ENCODE results near the gene PAPPA2. TPM values are rescaled to one million over a fixed set of nuclear protein-coding genes. Genes with fewer than 3 reads are reported as not detected.
A peak's percentile ranks its signal among the peaks of the same experiment; 100 is the strongest.

Gene PAPPA2
- total RNA-seq, 4 donors from 2014 or later = under 0.01 to 3.1 (median 0.45) TPM

- Histone ChIP-seq H3K4me3 (no peak overlapping the region), H3K27ac (replicated peaks in 1 of 4) (no peak overlapping the region), H3K4me1 (peaks cover 0 to 3% (median 0%) of the 10 kb centered on the region in 4 donors), H3K36me3 (no peaks in the 10 kb centered on the region), H3K9me3 (no peaks in the 10 kb centered on the region), H3K27me3 (no peaks in the 10 kb centered on the region)
- TF ChIP-seq CTCF (IDR thresholded peaks at IDR 0.05) (peak; percentile 44 to 52 (median 46)), POLR2AphosphoS5 (IDR thresholded peaks at IDR 0.05) (no peak)
- intact Hi-C loops (cut with DNase I) = loop anchor here (1.0 kb wide), 1 partner anchor 283 kb away; no protein-coding TSS in a partner anchor
- no peak for DNase-seq (ENCODE audit: extremely low spot score)
- WGBS = 45% methylated on average over 4 of the region's 4 CpGs
These were observed 380.6 kb downstream of the PAPPA2 start for GRCh38 chr1:176843352-176844297.

GRCh38 chr1:176847052-176847451 lies 384.1 kb downstream of the PAPPA2 start:
- Histone ChIP-seq H3K4me1 (no peaks in the 10 kb centered on the region), H3K27ac (replicated peaks in 1 of 4) (no peak overlapping the region), H3K4me3 (no peak overlapping the region), H3K9me3 (no peaks in the 10 kb centered on the region), H3K36me3 (no peaks in the 10 kb centered on the region), H3K27me3 (no peaks in the 10 kb centered on the region)
- DNase-seq (ENCODE audit: extremely low spot score) = no peak
- TF ChIP-seq POLR2AphosphoS5 (IDR thresholded peaks at IDR 0.05) (no peak), POLR2A (IDR thresholded peaks at IDR 0.05; ENCODE audit: low read depth) (no peak), EP300 (IDR thresholded peaks at IDR 0.05) (no peak), CTCF (IDR thresholded peaks at IDR 0.05) (no peak)
- intact Hi-C loops (cut with DNase I) = loop anchor here (5.0 kb wide), 1 partner anchor 470 kb away; no protein-coding TSS in a partner anchor
- WGBS = 63% methylated on average over 1 of the region's 1 CpG

- Histone ChIP-seq H3K4me1 (peaks cover 0 to 3% (median 0%) of the 10 kb centered on the region in 4 donors), H3K27me3 (no peaks in the 10 kb centered on the region), H3K9me3 (no peaks in the 10 kb centered on the region), H3K4me3 (no peak overlapping the region), H3K27ac (replicated peaks in 1 of 4) (no peak overlapping the region), H3K36me3 (no peaks in the 10 kb centered on the region)
- DNase-seq (ENCODE audit: extremely low spot score) = no peak
- 81% methylated on average over 3 of the region's 3 CpGs for WGBS
- intact Hi-C loops (cut with DNase I) = loop anchor here (5.0 kb wide), 1 partner anchor 472 kb away; no protein-coding TSS in a partner anchor
- TF ChIP-seq CTCF (IDR thresholded peaks at IDR 0.05) (no peak), POLR2A (IDR thresholded peaks at IDR 0.05; ENCODE audit: low read depth) (no peak), POLR2AphosphoS5 (IDR thresholded peaks at IDR 0.05) (no peak), EP300 (IDR thresholded peaks at IDR 0.05) (no peak)
These were observed 386.3 kb downstream of the PAPPA2 start for GRCh38 chr1:176849281-176849680.

GRCh38 chr1:176850871-176851270 lies 387.9 kb downstream of the PAPPA2 start:
- Histone ChIP-seq H3K27ac (replicated peaks in 1 of 4) (no peak overlapping the region), H3K4me1 (peaks cover 0 to 3% (median 0%) of the 10 kb centered on the region in 4 donors), H3K27me3 (no peaks in the 10 kb centered on the region), H3K4me3 (no peak overlapping the region), H3K36me3 (no peaks in the 10 kb centered on the region), H3K9me3 (no peaks in the 10 kb centered on the region)
- TF ChIP-seq CTCF (IDR thresholded peaks at IDR 0.05) (no peak), POLR2A (IDR thresholded peaks at IDR 0.05; ENCODE audit: low read depth) (no peak), EP300 (IDR thresholded peaks at IDR 0.05) (no peak), POLR2AphosphoS5 (IDR thresholded peaks at IDR 0.05) (no peak)
- no peak for DNase-seq (ENCODE audit: extremely low spot score)
- WGBS = 68% methylated on average over 4 of the region's 4 CpGs
- intact Hi-C loops (cut with DNase I) = no loop called here

All from esophagus muscularis mucosa (tissue), 4 donors.